GM21576 (cell line): Measurements from ENCODE around the gene FSD1.
A peak's percentile ranks its signal among the peaks of the same experiment; 100 is the strongest.

ENCODE experiments used
- ATAC-seq: cut with Tn5 transposase; IDR thresholded peaks from one replicate; pipeline ENCODE4 v1.9.1; 2021; ENCODE audit warnings: mild to moderate bottlenecking, moderate library complexity; ENCODE audit not compliant: unreplicated experiment

Gene FSD1

DNA sequence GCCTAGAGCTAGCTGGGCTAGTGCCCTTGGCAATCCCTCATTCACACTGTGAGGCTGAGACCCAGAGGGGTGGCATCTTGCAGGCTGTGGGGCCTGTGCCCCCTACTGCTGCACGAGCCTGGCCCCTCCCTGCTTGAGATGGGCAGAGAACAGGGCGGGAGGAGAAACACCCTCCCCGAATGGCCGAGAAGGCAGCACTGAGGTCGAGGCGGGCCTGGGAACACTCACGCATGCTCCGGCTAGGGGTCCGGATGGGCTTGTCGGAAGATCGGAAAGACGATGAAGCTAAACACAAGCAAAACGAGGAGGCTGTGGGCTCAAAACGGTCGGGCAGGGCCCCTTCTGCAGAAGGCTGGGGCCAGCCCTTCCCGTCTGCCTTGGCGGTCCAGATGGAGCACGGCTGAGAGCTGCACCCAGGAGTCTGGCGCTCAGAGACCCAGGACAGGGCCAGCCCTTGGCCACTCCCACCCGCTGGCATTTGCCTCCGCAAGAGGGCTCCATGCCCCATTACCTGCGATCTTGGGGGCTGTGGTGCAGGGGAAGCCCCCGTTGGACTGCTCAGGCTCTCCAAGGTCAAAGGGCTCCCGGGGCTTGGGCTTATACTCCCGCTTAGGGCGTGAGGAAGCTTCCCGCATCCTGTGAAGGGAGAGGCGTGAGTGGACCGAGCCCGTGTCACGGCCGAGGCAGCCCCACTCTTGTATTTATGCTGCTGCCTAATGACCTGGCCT lies 57.9 kb downstream of the FSD1 start:
- no peak for ATAC-seq

DNA sequence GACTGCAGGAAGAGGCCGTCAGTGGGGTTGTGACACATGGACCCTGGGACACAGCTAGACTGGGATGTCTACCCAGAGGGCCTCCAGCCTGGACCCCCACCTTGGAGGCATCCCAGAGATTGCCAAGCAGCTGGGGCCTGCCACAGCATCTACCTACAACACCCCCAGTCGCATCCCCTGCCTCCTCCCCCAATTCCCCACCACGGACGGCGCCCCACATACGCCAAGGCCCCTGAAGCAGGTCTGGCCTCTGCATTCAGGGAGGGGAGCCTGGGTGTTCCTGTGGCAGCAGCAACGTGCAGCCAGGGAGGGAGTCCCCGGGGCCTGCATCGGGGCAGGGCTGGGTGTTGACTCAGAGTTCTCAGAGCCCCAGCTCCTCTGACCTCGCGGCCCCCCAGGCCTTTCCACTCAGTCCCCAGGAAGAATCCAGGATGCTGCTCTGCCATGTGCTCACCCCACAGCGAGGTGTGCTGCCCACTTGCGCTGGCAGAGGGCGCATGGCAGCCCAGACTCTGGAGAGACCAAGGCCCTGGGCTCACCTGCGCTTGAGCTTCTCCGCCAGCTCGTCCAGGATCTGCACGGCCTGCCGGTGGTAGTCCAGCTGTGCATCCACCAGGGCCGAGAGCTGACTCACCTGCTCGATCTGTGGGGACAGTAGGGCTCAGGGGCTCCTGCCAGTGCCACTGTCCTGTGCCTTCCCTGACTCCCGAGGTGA lies 58.6 kb downstream of the FSD1 start:
- no peak for ATAC-seq

DNA sequence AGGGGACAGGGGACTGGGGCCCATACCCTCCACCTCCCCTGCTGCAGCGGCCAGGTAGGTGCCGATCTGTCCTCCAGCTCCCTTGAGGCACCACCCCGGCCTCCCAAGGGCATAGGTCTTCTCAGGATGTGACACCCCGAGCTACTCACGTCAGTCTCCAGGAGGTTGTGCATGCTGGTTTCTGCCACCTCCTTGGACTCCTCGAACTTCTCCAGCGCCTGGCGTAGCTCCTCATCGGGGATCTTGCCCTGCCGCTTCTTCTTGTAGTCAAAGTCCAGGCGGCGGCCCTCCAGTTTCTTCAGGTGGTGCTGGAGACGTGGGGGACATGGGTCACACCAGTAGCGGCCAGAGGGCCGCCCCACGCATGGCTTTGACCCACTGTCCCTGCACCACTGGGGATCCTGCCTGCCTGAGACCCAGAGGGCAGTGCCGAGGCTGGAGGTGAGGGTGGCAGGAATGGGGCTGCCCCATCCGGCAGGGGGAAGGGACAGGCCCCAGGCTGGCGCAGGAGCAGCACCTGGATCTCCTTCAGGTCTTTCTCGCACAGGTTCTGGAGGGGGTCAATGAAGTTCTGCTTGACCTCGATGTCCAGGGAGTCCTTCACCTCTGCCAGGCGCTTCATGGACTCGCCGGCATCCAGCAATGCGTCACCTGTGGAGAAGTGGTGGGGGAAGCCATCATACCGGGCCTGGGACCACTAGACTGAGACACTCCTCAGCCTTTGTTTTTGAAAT lies 59.3 kb downstream of the FSD1 start:
- no peak for ATAC-seq

DNA sequence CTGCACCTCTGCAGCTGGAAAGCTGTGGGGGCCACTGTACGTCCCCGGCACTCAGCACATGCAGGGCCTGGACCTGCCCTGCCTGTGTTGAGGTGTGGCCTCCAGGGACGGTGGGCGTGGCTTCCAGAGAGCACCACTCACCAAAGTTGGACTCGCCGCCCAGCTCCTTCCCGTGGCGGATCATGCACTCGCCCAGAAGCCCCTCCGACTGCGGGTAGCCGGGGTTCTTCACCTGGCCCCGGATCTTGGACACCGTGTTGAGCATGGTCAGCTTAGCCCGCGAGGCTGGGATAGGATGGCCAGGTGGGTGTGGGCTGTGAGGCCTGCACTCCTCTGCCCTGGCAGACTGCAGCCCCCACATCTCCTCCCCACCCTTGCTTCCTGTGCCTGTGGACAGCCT lies 60.9 kb downstream of the FSD1 start:
- ATAC-seq = no peak

DNA sequence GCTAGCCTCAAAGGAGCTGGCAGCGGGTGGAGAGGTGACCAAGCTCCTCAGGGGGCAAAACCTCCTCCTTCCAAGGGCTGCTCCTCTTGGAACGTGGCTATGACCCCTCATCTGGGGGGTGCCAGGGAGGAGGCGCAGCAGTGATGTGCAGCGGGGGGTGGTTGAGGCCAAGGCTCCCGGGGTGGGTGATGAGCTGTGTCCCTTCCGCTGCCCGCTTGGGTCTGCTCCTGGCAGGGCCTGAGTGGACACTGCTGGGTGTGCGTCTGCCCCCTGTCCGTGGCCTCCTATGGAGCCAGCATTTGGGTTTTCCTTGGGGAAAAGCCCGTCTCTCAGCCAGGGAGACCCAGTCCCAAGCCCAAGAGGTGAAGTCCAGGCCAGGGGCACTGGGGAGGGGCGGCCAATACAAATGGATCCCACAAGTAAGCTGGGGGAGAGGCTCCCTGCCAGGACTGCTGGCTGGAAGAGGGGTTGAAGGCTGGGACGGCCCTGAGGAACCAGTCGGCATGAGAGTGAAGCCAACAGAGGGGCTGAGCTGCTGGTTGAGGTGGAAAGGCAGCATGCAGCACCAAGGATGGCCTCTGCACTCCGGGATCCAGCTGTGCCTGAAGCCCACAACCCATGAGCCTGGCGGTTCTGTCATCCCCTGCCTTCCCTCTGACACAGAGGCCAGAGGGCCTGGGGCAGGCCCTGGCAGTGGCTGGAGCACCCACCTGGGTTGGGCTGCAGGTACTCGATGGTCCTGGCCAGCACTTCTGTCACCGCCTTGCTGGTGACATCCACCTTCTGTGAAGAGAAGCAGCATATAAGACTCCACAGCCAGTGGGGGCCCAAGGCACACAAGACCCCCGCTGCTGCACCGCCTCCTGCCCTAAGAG lies 61.6 kb downstream of the FSD1 start:
- no peak for ATAC-seq

DNA sequence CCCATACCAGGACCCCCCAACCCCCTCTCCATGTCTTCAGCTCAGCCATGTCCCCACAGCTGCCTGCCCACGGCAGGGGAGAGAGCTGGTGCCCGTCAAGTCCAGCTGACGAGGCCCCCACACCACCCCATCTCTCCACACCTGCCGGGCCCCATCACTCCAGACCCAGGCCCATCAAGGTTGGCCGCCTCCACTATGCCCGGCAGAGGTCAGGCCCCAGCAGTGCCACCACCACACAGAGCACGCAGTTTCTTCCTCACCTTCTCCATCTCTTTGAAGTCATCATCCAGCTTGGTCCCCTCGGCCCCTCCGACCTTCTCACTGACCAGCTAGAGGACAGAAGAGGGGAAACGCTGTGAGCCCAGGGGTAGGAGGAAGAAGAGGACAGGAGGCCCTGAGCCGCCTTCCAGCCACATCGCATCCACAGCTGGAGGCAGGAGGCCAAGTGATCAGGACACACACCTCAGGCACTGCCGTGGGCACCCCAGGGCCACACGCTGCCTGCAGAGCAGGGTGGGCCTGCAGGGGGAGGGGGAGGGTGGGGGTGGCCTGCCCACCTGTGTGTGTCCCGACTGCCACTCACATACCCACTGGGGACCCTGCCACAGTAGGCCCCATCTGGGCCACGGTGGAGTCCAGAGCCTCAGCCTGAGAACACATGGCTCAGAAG lies 62.4 kb downstream of the FSD1 start:
- ATAC-seq = no peak

DNA sequence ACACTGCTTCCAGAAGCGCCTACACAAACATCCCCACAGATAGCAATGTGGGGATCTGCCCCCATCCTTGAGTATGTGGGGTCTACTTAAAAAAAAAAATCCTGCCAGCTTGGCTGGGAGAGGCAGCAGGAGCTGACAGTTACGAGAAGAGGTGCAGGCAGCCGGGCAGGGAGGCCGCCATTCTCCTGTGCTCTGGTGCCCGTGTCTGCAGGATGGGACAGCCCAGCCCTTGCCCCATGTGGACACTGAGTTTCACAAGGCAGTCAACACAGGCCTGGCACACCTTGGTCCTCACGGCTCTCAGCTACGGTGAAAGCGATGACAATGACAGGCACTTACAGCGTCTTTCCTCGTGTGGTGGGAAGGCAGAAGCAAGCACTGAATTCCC lies 62.9 kb downstream of the FSD1 start:
- ATAC-seq = no peak

DNA sequence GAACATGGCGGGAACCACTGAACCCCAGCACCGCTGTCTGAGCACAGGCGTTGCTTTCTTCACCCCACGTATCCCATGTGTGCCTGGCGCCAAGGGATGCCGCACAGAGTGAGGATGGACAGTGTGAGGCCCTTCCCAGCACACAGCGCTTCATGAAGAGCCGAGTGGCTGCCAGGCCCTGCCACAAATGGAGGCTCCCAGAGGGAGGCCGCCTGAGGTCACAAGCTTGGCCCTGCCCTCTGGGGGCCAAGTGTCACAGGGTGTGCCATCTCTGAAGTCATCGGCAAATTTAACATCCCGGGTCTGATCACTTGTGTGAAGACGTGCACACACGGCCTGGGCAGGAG lies 63.4 kb downstream of the FSD1 start:
- no peak for ATAC-seq

DNA sequence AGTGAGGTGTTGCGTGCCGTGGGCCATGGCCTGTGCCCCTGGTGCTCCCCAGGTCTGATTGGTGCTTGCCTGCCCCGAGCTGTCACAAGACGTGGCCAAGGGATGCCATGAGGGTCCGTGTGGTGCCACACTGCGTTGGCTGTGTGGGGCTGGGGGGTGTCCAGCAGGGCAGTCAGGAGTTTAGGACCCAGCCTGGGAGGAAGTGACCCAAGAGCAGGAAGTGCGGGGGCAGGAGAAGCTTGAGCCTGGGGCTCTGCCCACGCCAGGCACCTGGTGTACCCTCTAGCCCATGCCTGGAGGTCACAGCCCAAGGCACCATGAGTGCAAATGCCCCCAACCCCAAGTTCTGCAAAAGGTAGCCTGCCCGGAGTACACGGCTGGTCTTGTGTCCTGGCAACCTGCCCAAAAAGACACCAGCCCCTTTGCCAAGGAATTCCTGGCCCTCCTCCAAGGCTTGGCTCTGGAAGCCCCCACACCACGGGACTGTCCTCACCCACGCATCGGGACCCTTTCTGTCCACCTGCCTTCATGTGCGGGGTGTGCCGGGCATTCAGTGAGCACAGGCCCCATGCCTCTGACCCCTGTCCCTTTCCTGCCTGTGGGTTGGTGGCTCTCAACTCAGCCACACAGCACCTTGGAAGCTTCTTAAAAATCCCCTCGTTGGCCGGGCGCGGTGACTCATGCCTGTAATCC lies 63.9 kb downstream of the FSD1 start:
- no peak for ATAC-seq

DNA sequence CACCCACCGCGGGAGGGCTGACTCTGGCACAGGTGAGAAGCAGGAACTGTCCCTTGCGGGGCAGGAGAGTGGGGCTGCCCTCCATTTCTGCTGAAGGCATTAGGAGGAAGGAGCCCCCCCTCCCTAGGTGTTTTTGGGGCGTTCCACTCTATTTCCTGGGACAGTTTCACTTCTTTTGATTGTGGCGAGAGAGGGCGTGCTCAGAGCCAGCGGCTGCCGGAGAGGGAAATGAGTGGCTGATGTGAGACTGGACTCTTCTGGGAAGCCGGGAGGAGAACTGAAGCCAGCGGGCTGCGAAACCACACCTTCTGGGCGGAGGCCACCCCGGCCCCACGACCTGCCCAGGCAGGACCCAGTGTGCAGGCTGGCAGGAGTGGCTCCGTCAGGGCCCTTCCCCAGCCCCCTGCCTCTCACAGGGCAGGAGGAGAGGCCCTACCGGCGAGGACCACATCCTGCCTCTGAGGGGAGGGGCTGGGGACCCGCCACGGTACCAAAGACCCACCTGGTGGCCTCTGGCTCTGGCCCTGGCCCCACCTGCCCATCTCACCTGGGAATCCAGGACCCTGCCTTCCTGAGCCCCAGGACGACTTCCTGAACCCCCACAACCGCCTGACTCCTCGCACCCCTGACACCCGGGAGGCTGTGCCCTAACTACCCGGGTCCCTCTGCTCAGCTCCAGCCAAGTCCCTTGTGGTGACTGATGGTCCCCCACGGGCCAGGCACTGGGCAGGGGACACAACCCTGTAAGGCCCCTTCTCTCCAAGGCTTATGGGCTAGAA lies 64.9 kb downstream of the FSD1 start:
- ATAC-seq = peak; percentile 38

DNA sequence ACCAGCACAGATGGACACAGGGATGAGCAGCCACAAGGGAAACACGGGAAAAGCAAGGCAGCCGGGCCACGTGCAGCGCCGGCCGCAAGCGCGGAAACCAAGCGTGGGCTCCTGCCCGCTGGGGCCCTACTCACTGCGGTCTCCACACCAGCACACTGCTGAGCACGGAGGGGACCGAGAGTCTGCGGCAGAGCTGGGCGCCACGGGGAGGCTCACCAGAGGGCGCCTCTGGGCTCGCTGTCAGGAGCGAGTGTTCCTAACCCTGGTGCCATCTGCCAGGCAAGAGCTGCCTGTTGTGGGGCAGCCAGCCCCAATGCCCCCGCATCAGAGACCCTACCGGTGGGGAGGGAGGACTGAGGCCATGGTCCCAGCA lies 65.5 kb downstream of the FSD1 start:
- no peak for ATAC-seq

DNA sequence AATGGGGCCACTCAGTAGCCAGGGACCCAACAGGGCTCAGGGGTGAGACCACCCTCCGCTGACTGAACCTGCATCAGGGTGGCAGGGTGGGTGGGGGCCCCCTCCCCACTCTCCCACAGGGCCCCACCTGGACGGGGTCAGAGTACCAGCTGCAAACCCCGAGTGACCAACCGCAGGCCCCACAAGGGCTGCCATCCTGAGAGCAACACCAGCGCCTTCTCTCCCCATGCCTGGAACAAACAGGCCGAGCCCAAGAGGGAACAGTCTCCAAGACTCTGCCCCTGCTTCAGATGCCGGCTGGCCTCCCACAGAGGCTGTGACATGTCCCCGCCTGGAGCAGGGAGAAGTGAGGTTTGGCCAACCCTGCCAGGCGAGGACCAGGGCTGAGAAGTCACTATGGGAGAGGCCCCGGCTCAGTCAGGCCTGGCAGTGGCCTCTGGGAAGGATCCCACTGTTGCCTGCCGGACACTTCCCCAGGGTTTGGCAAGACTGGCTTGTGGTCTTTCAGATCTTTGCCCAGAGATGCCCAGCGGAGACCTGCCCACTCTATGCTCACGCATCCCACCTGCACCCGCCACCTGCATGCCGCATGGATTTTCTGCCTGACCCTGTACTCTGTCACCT lies 66.1 kb downstream of the FSD1 start:
- ATAC-seq = no peak

DNA sequence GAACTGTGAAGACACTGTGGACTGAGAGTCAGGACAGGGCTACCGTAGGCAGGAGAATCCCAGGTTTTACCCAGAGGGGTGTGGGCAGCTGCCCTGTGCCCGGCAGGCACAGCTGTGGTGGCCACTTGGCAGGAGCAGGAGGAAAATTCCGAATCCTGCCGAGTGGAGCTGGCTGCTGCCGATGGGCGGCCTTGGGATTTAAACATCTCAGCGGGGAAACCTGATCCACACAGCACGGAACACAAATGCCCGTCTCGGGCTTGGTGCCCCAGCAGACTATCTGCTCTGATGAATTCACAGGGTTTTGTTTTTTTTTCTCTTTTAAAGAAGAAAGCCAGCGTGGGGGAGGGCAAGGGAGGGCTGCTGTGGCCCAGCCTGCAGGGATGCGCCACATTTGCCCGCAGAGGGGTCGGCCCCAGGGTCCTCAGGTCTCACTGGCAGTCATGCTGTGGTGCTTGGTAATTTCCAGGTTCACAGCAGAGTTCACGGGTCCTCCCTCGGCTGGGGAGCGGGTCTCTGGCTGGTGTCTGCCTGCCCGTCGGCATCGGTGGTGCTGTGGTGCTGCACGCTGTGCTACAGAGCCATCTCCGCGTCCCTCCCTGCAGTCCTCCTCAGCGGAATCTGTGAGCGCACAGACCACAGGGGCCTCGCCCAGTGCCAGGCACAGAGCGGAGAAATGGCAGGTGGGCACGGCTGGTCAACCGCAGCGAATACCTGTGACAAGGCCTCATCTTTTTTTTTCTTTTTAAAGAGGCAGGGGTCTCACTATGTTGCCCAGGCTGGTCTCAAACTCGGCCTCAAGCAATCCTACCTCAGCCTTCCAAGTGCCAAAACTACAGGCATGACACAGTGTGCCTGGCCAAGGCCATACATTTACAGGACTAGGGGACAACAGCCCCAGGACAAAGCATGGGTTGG lies 67.1 kb downstream of the FSD1 start:
- ATAC-seq = no peak

DNA sequence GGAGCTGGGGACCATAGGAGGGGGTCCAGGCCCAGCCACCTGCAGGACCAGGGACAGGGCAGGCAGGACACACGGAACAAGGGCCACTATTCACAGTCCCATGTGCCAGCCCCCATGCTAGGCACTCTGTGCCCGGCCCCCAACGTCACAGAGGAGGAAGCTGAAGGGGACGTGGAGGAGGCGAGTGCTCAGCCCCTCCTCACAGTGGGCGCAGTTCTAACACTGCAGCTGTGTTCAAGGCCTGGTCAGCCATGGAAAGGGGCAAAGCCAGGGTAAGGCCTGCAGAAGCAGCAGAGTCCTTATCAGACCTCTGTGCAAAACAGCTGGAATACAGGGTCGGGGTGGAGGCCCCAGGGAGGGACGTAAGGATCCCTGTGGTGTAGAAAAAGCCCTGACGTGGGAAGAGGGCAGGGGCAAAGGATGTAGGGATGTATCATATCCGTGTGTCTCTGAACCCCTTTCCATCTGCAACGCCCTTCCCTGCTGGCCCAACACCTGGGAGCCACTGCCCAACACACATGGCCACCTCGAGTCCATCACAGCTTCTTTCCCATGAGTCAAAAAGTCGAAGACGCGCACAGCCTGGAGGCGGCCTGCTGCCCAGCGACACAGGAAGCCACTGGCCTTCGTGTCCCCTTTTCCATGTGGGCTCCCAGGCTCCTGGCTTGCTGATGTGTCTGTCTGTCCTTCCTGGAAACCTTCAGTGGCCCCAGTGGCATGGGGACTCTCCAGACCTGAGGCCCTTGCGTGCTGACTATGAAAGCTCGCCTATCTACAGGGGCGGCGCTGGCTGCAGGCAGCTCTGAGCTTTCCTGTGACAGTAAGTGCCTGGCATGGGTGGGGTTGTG lies 68.0 kb downstream of the FSD1 start:
- no peak for ATAC-seq

DNA sequence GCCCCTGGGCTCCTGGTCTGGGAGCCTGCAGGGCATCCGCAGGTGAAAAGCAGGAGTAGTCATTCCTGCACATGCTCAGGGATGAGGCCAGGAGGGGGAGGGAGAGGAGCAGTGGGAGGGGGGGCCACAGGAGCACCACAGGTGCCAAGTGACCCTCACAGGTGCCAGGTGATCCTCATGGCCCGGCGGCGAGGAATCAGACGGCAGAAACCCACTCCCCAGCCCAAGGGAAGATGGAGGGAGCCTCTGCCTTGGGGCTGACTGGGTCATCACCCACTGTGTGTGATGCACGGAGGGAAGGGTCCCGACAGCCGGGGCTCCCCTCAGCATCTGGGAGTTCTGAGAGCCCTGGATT lies 68.6 kb downstream of the FSD1 start:
- no peak for ATAC-seq
